Activated CD8-positive, alpha-beta memory T cell treated with anti-CD3 and anti-CD28 coated beads, Interleukin-2, amount 50 U/mL, for 4 hours (primary cell): ENCODE measurements around the gene SRR.

Experiments used
- DNase-seq: peaks from one replicate; pipeline ENCODE4 v3.0.0-alpha.2; 2020

SRR gene

GRCh38 chr17:2347805-2348685 lies 44.3 kb downstream of the SRR start:
- no peak for DNase-seq

- DNase-seq: no peak
These were observed 47.5 kb downstream of the SRR start for GRCh38 chr17:2351269-2351668.

- DNase-seq: no peak
These were observed 50.6 kb downstream of the SRR start for GRCh38 chr17:2354311-2354710.

- no peak for DNase-seq
These were observed 53.5 kb downstream of the SRR start for GRCh38 chr17:2357237-2357636.

DNA sequence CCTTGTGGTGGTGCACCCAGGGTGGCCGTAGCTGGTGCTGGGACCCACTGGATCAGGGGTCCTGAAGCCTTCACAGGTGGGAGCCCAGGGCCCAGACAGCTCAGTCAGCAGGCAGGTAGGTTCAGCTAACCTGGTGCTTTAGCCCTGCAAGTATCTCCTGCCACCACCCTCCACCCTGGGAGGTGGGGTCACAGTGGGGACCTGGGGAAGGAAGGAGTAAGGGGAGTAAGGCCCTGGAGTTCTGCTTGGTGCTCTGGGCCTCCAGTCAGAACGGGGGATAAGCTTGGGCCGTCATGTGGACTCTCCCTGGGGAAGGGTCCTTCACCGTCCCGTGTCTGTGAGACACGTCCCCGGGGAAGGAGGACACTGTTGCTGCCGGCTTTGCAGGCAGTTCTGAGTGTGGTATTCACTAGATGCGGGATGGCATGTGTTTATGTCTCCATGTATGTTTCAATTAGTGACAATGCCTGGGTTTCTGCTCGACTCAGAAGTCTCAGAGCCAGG lies 54.2 kb downstream of the SRR start:
- no peak for DNase-seq

- DNase-seq: no peak
These were observed 57.4 kb downstream of the SRR start for GRCh38 chr17:2361010-2361760.

GRCh38 chr17:2362016-2362415 lies 58.3 kb downstream of the SRR start:
- DNase-seq: no peak

DNA sequence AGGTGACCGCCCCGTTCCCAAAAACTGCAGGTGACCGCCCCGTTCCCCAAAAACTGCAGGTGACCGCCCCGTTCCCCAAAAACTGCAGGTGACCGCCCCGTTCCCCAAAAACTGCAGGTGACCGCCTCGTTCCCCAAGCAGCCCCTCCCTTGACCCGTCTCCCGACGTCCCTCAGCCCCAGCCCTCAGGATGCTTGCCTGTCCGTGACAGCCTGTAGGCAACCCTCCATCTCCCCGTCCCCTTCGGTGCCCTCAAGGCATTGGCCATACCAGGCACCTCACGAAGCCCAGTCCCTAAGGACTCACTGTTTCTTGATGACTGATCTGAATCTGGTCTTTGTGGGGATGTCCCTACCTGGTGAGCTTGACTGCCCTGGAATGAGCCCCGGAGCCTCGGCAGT lies 58.7 kb downstream of the SRR start:
- no peak for DNase-seq

GRCh38 chr17:2362881-2363280 lies 59.1 kb downstream of the SRR start:
- DNase-seq: no peak

DNA sequence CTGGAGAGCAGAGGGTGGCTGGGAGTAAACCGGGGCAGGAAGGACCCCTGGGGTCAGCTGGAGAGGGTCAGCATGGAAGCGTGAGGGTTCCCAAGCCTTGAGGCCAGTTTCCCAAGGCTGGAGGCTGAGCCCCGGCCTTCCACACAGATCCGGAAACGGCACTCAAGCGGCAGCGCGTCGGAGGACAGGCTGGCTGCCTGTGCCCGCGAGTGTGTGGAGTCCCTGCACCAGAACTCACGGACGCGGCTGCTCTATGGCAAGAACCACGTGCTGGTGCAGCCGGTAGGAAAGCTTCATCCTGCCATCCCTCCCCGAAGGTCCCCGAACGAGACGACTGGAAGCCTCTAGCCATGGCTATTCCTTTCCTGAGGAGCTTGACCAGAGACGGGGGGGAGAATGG lies 59.6 kb downstream of the SRR start:
- no peak for DNase-seq

DNA sequence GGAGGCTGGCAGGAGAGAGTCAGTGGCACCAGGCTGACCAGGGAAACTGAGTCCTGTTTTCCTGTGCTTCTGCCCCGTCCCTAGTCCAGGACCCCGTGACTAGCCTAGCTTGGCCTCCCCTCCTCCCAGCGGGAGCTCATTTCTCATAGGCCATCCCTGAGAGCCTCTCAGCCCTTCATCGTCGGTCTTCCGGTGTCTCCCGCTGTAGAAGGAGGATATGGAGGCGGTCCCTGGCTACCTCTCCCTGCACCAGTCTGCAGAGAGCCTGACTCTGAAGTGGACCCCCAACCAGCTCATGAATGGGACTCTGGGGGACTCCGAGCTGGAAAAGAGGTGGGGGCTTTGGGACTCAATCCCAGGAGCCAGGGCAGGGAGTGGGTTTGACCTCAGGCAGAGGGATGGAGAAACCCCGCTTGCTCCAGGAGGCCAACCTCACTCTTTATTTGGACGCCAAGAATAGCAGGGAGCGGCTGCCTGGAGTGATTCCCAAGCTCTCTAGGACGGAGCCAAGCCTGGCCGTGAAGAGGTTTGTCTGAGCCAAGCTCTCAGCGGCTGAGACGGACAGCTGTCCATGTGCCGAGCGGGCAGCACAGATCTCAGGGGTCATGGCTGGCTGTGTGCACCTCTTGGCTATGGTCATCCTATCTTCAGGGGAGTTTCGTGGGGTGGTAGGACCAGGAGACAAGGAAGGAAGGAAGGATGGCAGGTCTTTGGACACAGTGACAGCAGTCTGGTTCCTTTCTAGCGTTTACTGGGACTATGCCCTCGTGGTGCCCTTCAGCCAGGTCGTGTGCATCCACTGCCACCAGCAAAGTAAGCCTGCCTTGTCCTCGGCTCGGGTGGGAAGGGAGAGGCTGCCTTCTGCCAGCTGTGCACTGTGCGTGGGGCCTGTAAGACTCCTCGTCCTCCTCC lies 60.4 kb downstream of the SRR start:
- DNase-seq: no peak

- DNase-seq: no peak
These were observed 61.0 kb downstream of the SRR start for GRCh38 chr17:2364763-2365116.

GRCh38 chr17:2365132-2365531 lies 61.4 kb downstream of the SRR start:
- DNase-seq: no peak

DNA sequence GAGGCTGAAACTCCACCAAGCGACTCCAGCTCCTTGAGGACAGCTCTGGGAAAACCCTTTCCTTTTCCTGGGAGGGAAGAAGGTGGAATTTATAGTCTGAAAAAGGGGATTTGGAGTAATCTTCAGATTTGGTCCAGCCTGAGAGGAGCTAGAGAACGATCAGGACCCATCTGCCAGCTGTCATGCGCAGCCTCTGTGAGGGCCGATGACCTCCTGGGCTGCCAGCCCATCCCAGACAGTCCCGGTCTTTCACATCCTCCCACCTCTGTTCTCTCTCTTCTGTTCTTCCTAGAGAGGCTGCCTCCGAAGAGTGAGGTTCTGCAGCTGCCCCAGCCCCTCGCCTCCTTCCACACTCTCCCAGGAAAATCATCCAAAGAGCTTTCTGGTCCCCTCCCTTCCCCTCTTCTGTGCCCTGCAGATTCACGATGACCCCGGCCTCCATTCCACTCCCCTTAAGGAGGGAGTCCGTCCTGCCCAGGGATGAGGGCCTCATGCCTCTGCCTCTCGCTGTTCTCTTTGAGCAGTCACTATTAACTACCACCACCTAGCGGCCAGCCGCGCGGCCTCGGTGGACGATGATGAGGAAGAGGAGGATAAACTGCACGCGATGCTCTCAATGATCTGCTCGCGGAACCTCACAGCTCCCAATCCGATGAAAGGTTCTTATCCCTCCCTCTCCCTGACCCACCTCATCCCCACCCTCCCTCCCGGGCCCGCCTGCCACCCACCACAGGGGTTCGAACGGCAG lies 63.2 kb downstream of the SRR start:
- DNase-seq: no peak

DNA sequence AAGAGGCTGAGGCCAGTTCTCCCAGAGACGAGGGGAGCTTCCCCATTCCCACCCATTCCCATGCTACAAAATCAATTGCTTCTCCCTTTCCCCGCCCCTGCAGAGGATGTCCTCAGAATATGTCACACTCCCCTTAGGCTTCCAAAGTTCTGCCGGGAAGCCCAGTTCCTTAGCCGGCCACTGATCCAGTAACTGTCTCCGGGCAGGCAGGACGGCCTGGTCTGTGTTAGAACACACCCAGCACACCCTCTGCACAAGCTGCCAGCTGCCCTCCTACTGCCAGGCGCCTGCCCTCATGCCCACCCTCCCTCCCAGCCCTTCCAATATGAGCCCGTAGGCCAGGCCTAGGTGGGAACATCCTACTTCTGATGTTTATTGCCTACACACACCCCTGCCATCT lies 64.6 kb downstream of the SRR start:
- DNase-seq: no peak

- no peak for DNase-seq
These were observed 65.3 kb downstream of the SRR start for GRCh38 chr17:2369039-2369438.

GRCh38 chr17:2369551-2370210 lies 65.9 kb downstream of the SRR start:
- DNase-seq: no peak

GRCh38 chr17:2370211-2370589 lies 66.5 kb downstream of the SRR start:
- DNase-seq: no peak

- no peak for DNase-seq
These were observed 67.7 kb downstream of the SRR start for GRCh38 chr17:2371183-2372130.

DNA sequence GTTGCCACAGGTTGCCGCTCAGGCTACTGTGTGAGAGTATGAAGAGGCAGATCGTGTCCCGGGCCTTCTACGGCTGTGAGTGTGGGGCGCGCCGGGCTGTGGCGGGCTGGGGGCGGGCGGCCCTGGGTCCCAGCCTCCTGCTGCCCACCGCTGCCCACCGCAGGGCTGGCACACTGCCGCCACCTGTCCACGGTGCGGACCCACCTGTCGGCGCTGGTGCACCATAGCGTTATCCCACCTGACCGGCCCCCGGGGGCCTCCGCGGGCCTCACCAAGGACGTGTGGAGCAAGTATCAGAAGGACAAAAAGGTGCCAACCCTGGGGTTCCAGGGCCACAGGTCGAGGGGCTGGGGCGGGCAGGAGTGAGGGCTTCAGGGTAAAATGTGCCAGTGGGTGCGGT lies 68.4 kb downstream of the SRR start:
- no peak for DNase-seq

GRCh38 chr17:2372681-2373080 lies 68.9 kb downstream of the SRR start:
- no peak for DNase-seq
